Activated effector memory CD4-positive, alpha-beta T cell treated with Interleukin-2 at 50 U/mL for 16 hours (primary cell): ENCODE results near the gene RPRD1B.
"Not testable (repeated sequence)": the region's sequence is repeated elsewhere in the genome, so short reads cannot be mapped to it uniquely, and the experiment has no call there.

Experiments
- DNase-seq: peaks from one replicate; pipeline ENCODE4 v3.0.0-alpha.2; 2020

Gene RPRD1B

DNA sequence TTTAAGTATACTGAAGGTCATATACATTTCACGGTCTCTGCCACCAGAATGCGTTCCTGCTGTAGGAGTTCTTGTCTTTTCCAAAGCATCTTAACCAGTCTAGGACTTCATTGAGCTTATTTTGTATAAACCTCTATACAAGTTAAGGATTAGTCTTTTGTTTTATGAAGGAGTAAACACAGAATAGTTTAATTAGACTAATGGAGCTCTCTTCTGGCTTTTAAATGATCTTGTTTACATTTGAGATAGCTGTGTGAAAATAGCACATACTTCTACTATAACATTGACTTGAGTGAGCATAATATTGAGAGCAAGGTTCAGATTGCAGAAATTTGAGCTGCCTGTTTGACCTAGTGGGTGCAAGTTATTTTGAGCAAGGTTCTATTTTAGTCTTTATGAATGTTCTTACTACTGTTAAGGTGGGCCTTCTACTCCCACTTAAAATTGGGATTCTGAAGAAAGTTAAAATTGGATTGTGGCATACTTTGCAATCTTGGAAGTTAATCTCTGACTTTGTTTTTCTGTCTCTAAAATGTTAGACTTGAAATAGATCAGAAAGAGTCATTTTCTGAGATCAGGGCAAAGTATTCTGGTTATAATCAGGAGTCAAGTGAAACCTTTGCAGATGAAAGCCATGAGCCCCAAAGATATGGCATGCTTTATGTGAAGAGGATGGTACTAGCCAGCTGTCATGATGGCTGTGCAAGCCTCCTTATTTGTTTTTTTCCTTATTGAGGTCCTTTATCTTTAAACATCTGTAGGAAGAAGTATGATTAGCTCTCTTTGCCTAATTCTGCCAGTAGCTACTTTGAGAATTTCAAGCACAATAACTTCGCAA lies 41.8 kb downstream of the RPRD1B start:
- DNase-seq, result no peak

DNA sequence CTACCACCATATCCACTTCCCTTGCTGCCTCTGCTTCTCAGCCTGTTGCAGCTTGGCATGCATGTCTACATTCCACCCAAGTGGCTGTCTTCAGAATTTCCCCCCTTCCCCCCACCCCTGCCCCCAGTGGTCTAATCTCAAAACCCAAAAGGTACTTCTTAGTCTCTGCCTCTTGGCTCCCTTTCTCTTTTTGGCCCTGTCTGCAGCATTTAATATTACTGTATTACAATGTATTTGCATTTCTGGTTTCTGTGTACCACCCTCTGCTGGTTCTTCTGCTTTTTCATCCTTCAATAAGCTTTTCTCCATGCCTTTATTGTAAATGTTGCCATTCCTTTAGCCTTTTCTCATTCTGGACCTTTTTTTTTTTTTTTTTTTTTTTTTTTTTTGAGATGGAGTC lies 43.0 kb downstream of the RPRD1B start:
- no peak for DNase-seq

DNA sequence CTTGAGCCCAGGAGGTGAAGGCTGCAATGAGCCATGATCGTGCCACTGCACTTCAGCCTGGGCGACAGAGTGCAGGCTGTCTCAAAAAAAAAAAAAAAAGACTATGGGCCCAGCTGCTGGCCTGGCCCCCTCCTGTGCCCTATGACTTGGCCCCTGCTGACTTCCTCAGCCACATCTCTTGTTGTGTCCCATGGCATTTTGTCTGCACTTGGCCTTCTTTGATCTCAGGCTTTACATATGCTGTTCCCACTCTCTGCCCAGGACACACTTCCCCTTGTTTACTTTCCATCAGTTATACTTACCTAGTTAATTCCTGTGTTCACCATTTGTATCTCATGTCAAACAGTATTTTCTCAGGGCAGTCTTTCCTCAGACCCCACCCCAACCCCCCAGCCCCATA lies 44.5 kb downstream of the RPRD1B start:
- no peak for DNase-seq

DNA sequence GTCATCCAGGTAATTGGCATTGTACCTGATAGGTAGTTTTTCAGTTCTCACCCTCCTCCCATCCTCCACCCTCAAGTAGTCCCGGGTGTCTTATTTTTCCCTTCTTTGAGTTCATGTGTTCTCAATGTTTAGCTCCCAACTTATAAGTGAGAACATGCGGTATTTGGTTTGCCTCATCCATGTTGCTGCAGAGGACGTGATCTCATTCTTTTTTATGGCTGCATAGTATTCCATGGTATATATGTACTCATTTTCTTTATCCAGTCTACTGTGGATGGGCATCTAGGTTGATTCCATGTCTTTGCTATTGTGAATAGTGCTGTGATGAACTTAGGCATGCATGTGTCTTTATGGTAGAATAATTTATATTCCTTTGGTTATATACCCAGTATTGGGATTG lies 45.8 kb downstream of the RPRD1B start:
- no peak for DNase-seq

GRCh38 chr20:38081575-38081974 lies 48.0 kb downstream of the RPRD1B start:
- DNase-seq, result no peak

DNA sequence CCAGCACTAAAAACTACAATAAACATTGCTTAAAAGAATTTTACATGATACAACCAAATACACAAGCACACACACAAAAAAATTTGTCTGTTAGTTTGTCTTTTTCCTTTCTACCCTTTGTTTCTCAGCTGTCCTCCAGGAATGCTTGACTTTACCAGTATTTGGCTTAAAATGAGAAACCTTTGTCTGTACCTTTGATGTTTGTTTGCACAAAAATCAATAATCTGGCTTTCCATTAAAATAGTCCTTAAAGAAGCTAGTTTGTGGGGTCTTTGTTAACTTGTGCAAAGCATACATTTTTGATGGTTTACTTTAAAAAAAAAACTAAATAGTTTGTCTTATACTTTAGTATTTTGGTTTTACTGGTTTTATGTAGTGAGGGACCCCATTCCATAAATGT lies 49.3 kb downstream of the RPRD1B start:
- DNase-seq, result no peak

DNA sequence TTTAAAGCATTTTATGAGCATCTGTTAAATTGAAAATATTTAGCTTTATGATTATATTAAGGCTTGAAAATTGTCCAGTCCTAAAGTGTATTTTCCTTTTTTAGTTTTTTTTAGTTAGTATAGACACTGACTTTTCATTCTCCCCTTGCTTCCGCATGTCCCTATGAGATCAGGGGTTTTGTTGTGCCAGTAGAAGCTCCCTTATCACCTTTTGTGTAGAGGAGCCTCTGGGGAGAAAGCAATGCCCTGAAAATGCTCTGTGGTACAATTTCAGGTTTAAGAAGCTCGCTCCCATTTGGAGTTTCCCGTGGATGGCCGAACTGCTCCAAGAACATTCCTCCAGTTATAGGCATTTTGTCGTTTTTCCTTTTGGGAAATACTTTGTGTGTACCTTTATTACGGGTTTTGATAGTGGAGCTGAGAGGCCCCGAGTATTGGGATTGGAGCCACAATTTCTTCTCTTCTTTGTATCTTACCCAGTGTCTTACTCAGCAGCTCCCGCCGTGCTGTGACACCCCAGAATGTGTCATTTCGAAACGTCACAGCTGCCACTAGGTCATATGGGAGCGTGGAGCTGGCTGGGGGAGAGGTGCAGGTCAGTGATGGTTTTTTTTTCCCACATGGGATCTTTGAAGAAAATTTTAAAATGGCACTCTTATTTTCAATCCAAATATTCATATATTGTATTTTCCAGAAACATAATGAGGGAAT lies 49.9 kb downstream of the RPRD1B start:
- no peak for DNase-seq

GRCh38 chr20:38084425-38084951 lies 50.9 kb downstream of the RPRD1B start:
- no peak for DNase-seq

GRCh38 chr20:38085026-38085425 lies 51.5 kb downstream of the RPRD1B start:
- DNase-seq, result no peak

GRCh38 chr20:38089500-38089899 lies 56.0 kb downstream of the RPRD1B start:
- no peak for DNase-seq

DNA sequence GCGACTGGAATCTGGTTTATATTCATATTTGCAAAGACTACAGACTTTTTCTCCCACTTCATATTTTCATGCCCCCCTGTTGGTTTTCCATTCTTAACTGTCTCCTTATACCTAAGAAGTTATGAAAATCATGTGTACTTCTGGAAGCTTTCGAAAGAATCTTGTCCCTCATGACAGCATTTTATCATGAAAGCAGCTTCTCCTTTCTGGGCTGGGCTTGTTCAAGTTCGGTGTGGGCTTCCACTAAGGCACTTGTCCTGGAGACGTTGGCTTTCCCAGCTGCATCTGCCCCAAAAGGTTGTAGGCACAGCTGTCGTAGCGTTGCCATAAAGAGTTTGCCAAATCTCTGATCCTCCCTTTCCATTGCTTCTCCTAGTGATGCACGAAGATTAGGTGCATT lies 56.5 kb downstream of the RPRD1B start:
- DNase-seq, result no peak

DNA sequence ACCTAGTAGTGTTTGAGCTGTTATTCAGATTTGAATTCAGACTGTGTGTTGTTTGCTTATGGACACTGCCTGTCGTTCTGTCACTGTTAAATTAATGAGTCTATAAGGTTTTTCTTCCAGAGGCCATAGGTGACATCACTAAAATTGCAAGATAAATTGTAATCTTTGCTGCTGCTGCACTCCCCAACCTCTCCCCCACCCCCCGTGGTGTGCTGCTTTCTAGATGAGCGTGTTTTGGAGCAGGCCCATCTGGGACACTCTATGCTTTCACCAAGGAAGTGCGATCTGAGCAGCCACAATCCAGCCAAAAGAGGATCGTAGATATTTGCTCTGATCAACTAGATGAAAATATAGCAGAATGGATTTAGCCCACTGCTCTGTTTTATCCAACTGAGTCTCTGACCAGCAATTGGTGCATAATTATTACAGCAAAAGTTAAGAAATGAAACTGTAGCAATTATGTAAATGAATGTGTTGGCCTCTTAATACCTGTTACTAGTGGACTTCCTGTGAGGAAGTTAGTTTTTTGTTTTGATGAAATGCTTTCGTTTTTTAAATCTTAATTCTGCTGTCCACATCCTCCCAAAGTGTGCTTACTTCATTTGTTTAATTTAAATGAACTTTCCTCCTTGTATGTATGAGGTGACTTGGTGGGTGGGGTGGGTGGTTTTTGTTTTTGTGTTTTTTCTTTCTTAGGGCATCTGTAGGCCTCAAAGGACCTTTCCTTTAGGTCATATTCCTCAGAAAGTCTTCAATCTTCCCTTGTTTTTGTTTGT lies 58.1 kb downstream of the RPRD1B start:
- no peak for DNase-seq

- no peak for DNase-seq
Observed at GRCh38 chr20:38092260-38092857, 58.8 kb downstream of the RPRD1B start.

DNA sequence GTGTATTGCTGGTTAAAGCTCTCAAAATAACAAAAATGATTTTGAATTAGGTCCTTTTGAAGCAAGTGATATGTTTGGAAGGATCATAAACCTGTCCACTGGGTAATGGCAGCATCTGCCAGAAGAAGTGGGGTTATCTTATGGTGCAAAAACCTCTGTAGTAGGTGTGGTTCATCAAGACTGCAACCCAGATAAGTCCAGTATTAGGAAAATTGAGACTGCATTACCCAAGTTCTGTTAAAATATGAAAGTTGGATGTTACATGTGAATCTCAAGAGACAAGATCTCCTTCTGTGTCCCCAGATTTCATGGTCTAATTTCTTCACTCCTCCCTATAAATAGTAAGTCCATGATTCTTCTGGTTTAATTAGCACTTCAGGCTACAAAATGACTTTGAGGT lies 59.4 kb downstream of the RPRD1B start:
- DNase-seq, result no peak

GRCh38 chr20:38093641-38094077 lies 60.1 kb downstream of the RPRD1B start:
- no peak for DNase-seq

- DNase-seq, result no peak
Observed at GRCh38 chr20:38094373-38094891, 60.9 kb downstream of the RPRD1B start.

GRCh38 chr20:38095017-38095686 lies 61.6 kb downstream of the RPRD1B start:
- no peak for DNase-seq

DNA sequence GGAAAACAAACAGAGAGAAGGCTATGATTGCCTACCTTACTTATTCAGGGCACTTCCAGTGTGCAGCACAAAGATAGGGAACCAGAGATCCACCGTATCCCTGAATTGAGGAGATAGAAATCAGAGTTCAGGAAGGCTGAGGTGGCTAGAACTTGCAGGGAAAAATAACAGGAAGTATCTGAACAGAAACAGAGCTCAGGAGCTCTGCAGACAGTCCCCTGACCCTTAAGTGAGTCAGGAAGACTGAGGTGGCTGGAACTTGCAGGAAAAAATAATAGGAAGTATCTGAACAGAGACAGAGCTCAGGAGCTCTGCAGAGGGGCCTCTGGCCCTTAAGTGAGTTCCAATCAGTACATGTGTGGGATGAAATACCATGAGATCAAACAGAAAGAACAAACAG lies 65.4 kb downstream of the RPRD1B start:
- DNase-seq, result no peak

DNA sequence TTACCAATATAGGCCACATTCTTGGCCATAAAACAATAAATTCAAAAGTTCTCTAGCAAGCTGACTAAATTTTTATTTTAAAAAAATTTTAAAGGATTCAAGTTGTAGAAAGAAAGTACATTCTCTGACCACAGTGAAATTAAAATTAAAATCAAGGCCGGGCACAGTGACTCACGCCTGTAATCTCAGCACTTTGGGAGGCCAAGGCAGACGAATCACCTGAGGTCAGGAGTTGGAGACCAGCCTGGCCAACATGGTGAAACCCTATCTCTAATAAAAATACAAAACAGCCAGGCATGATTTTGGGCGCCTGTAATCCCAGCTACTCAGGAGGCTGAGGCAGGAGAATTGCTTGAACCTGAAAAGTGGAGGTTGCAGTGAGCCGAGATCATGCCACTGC lies 68.7 kb downstream of the RPRD1B start:
- DNase-seq, result not testable (repeated sequence)

DNA sequence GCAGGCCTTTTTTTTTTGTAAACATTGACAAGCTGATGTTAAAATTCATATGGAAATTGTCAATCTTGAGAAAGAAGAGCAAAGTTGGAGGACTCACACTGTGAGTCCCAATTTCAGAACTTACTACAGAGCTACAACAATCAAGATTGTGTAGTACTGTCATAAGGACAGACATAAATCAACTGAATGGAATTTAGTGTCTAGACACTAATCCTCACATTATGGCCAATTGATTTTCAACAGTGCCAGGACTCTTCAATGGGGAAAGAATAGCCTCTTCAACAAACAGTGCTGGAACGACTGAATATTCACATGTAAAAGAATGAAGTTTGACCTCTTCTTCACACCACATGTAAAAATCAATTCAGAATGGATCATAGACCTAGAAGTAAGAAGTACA lies 70.7 kb downstream of the RPRD1B start:
- no peak for DNase-seq

- no peak for DNase-seq
Observed at GRCh38 chr20:38106461-38106860, 72.9 kb downstream of the RPRD1B start.

DNA sequence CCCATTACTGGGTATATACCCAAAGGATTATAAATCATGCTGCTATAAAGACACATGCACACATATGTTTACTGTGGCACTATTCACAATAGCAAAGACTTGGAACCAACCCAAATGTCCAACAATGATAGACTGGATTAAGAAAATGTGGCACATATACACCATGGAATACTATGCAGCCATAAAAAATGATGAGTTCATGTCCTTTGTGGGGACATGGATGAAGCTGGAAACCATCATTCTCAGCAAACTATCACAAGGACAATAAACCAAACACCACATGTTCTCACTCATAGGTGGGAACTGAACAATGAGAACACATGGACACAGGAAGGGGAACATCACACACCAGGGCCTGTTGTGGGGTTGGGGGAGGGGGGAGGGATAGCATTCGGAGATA lies 73.8 kb downstream of the RPRD1B start:
- DNase-seq, result not testable (repeated sequence)
